Activated T-cell treated with anti-CD3 and anti-CD28 coated beads, Interleukin-2, amount 50 U/mL, for 72 hours (primary cell): Measurements from ENCODE around the gene SDK1. TPM values are rescaled to one million over a fixed set of nuclear protein-coding genes. Genes with fewer than 3 reads are reported as not detected.

Source experiments
- ATAC-seq, 2 donors: fragments of 150-1000 bp; cut with Tn5 transposase; replicated peaks in 1 of 2; 2 replicates each; pipeline ENCODE4 v1.10.0; 2021; ENCODE audit warnings: moderate library complexity in 2 of 2, mild to moderate bottlenecking in 1 of 2
- DNase-seq, 2 donors: peaks; one replicate each; pipeline ENCODE4 v3.0.0; 2021 to 2022; ENCODE audit warnings: mixed read lengths in 1 of 2
- H3K27ac Mint-ChIP-seq: one replicate; pipeline ENCODE4 v1.8.0; 2022; ENCODE audit warnings: mild to moderate bottlenecking, moderate library complexity, mixed read lengths
- H3K27me3 Mint-ChIP-seq: one replicate; pipeline ENCODE4 v1.8.0; 2022; ENCODE audit warnings: low read depth, mixed read lengths
- H3K36me3 Mint-ChIP-seq, 2 donors: one replicate each; pipeline ENCODE4 v1.8.0; 2022; ENCODE audit warnings: mixed read lengths in 2 of 2, mild to moderate bottlenecking in 1 of 2; ENCODE audit not compliant: insufficient read depth in 2 of 2
- H3K4me1 Mint-ChIP-seq: one replicate; pipeline ENCODE4 v1.8.0; 2022; ENCODE audit warnings: low read depth, mixed read lengths
- H3K4me3 Mint-ChIP-seq, 2 donors: one replicate each; pipeline ENCODE4 v1.8.0; 2022; ENCODE audit warnings: mild to moderate bottlenecking in 2 of 2, mixed read lengths in 2 of 2, moderate library complexity in 2 of 2
- H3K9me3 Mint-ChIP-seq, 2 donors: one replicate each; pipeline ENCODE4 v1.8.0; 2022; ENCODE audit warnings: mixed read lengths in 2 of 2
- total RNA-seq, 2 donors: library from RNA; stranded (reverse); gene quantifications; one replicate each; pipeline ENCODE4 v1.2.3, GENCODE V29; 2022

SDK1 gene
- total RNA-seq, 2 donors from 2014 or later = 6.1 to 6.3 TPM

- no peak for DNase-seq
- H3K27me3 Mint-ChIP-seq = peaks cover 8% of the 10 kb centered on the region
- no peaks in the 10 kb centered on the region for H3K4me1 Mint-ChIP-seq
- peaks cover 4 to 5% of the 10 kb centered on the region in 2 donors for H3K9me3 Mint-ChIP-seq
- no peak overlapping the region for H3K4me3 Mint-ChIP-seq
- H3K36me3 Mint-ChIP-seq = peaks cover 3 to 5% of the 10 kb centered on the region in 2 donors
- H3K27ac Mint-ChIP-seq = no peak overlapping the region
- ATAC-seq = no peak
These were observed 714.3 kb downstream of the SDK1 start for GRCh38 chr7:4015371-4015770.

- Mint-ChIP-seq H3K4me1 (no peaks in the 10 kb centered on the region), H3K4me3 (no peak overlapping the region), H3K27me3 (peaks cover 8% of the 10 kb centered on the region), H3K9me3 (peaks cover 4 to 5% of the 10 kb centered on the region in 2 donors), H3K27ac (no peak overlapping the region), H3K36me3 (peaks cover 3 to 5% of the 10 kb centered on the region in 2 donors)
- DNase-seq = no peak
- no peak for ATAC-seq
These were observed 714.9 kb downstream of the SDK1 start for GRCh38 chr7:4015996-4016395.

- Mint-ChIP-seq H3K27me3 (peaks cover 8% of the 10 kb centered on the region), H3K36me3 (peaks cover 3 to 5% of the 10 kb centered on the region in 2 donors), H3K4me3 (no peak overlapping the region), H3K9me3 (peaks cover 4 to 5% of the 10 kb centered on the region in 2 donors), H3K27ac (no peak overlapping the region), H3K4me1 (no peaks in the 10 kb centered on the region)
- DNase-seq = no peak
- no peak for ATAC-seq
These were observed 716.0 kb downstream of the SDK1 start for GRCh38 chr7:4017081-4017480.

- Mint-ChIP-seq H3K36me3 (peaks cover 3 to 5% of the 10 kb centered on the region in 2 donors), H3K27me3 (peaks cover 8% of the 10 kb centered on the region), H3K9me3 (peaks cover 4 to 5% of the 10 kb centered on the region in 2 donors), H3K27ac (no peak overlapping the region), H3K4me1 (no peaks in the 10 kb centered on the region), H3K4me3 (no peak overlapping the region)
- DNase-seq (no peak), ATAC-seq (no peak)
These were observed 716.7 kb downstream of the SDK1 start for GRCh38 chr7:4017785-4018184.

GRCh38 chr7:4018601-4019316 is 717.7 kb downstream of the SDK1 start:
- no peak for DNase-seq
- H3K27ac Mint-ChIP-seq = no peak overlapping the region

GRCh38 chr7:4020086-4020485 is 719.0 kb downstream of the SDK1 start:
- H3K36me3 Mint-ChIP-seq = peaks cover 3 to 5% of the 10 kb centered on the region in 2 donors
- H3K4me3 Mint-ChIP-seq = no peak overlapping the region
- H3K4me1 Mint-ChIP-seq = no peaks in the 10 kb centered on the region
- H3K27me3 Mint-ChIP-seq = peaks cover 8% of the 10 kb centered on the region
- ATAC-seq = no peak
- H3K9me3 Mint-ChIP-seq = peaks cover 4 to 5% of the 10 kb centered on the region in 2 donors
- H3K27ac Mint-ChIP-seq = no peak overlapping the region
- no peak for DNase-seq

More at GRCh38 chr7:4018601-4019316, 717.7 kb downstream of the SDK1 start:
- peaks cover 8% of the 10 kb centered on the region for H3K27me3 Mint-ChIP-seq
- H3K4me1 Mint-ChIP-seq = no peaks in the 10 kb centered on the region
- H3K4me3 Mint-ChIP-seq = no peak overlapping the region
- no peak for ATAC-seq
- H3K36me3 Mint-ChIP-seq = peaks cover 3 to 5% of the 10 kb centered on the region in 2 donors
- peaks cover 4 to 5% of the 10 kb centered on the region in 2 donors for H3K9me3 Mint-ChIP-seq

GRCh38 chr7:4021413-4021812 is 720.4 kb downstream of the SDK1 start:
- peaks cover 3 to 5% of the 10 kb centered on the region in 2 donors for H3K36me3 Mint-ChIP-seq
- H3K27ac Mint-ChIP-seq = no peak overlapping the region
- H3K4me3 Mint-ChIP-seq = no peak overlapping the region

GRCh38 chr7:4022265-4022664 is 721.2 kb downstream of the SDK1 start:
- no peaks in the 10 kb centered on the region for H3K4me1 Mint-ChIP-seq
- peaks cover 3 to 5% of the 10 kb centered on the region in 2 donors for H3K36me3 Mint-ChIP-seq
- peaks cover 8% of the 10 kb centered on the region for H3K27me3 Mint-ChIP-seq
- ATAC-seq (no peak), DNase-seq (no peak)
- H3K27ac Mint-ChIP-seq = no peak overlapping the region
- H3K9me3 Mint-ChIP-seq = peaks cover 4 to 5% of the 10 kb centered on the region in 2 donors
- no peak overlapping the region for H3K4me3 Mint-ChIP-seq

More at GRCh38 chr7:4021413-4021812, 720.4 kb downstream of the SDK1 start:
- H3K9me3 Mint-ChIP-seq = peaks cover 4 to 5% of the 10 kb centered on the region in 2 donors
- H3K4me1 Mint-ChIP-seq = no peaks in the 10 kb centered on the region
- peaks cover 8% of the 10 kb centered on the region for H3K27me3 Mint-ChIP-seq
- DNase-seq (no peak), ATAC-seq (no peak)

- H3K27me3 Mint-ChIP-seq = peaks cover 2% of the 10 kb centered on the region
- H3K36me3 Mint-ChIP-seq = peaks cover 2 to 5% of the 10 kb centered on the region in 2 donors
- H3K4me1 Mint-ChIP-seq = no peaks in the 10 kb centered on the region
- DNase-seq (no peak), ATAC-seq (no peak)
- H3K4me3 Mint-ChIP-seq = no peak overlapping the region
- peaks cover 4% of the 10 kb centered on the region in 2 donors for H3K9me3 Mint-ChIP-seq
- H3K27ac Mint-ChIP-seq = no peak overlapping the region
These were observed 722.5 kb downstream of the SDK1 start for GRCh38 chr7:4023502-4023901.

GRCh38 chr7:4024133-4024532 is 723.1 kb downstream of the SDK1 start:
- H3K4me3 Mint-ChIP-seq = no peak overlapping the region
- DNase-seq (no peak), ATAC-seq (no peak)
- H3K4me1 Mint-ChIP-seq = no peaks in the 10 kb centered on the region
- no peak overlapping the region for H3K27ac Mint-ChIP-seq
- no peaks in the 10 kb centered on the region for H3K27me3 Mint-ChIP-seq
- H3K9me3 Mint-ChIP-seq = peaks cover 1 to 2% of the 10 kb centered on the region in 2 donors
- H3K36me3 Mint-ChIP-seq = peaks cover 0 to 5% of the 10 kb centered on the region in 2 donors

GRCh38 chr7:4024806-4025205 is 723.8 kb downstream of the SDK1 start:
- Mint-ChIP-seq H3K36me3 (no peaks in the 10 kb centered on the region), H3K9me3 (no peaks in the 10 kb centered on the region), H3K4me1 (no peaks in the 10 kb centered on the region), H3K4me3 (no peak overlapping the region), H3K27ac (no peak overlapping the region), H3K27me3 (no peaks in the 10 kb centered on the region)
- no peak for ATAC-seq
- no peak for DNase-seq

- DNase-seq (no peak), ATAC-seq (no peak)
- no peaks in the 10 kb centered on the region for H3K9me3 Mint-ChIP-seq
- H3K27me3 Mint-ChIP-seq = no peaks in the 10 kb centered on the region
- H3K36me3 Mint-ChIP-seq = no peaks in the 10 kb centered on the region
- H3K27ac Mint-ChIP-seq = no peak overlapping the region
- no peaks in the 10 kb centered on the region for H3K4me1 Mint-ChIP-seq
- no peak overlapping the region for H3K4me3 Mint-ChIP-seq
These were observed 724.2 kb downstream of the SDK1 start for GRCh38 chr7:4025210-4025609.

GRCh38 chr7:4025694-4026615 is 724.9 kb downstream of the SDK1 start:
- no peak for ATAC-seq
- Mint-ChIP-seq H3K36me3 (no peaks in the 10 kb centered on the region), H3K4me1 (no peaks in the 10 kb centered on the region)

More at GRCh38 chr7:4025694-4026615, 724.9 kb downstream of the SDK1 start:
- no peak for DNase-seq
- Mint-ChIP-seq H3K4me3 (no peak overlapping the region), H3K27me3 (no peaks in the 10 kb centered on the region), H3K27ac (no peak overlapping the region), H3K9me3 (no peaks in the 10 kb centered on the region)
